GM12892 (cell line): ENCODE data around the gene GLMN.

Experiments used
- POLR2A ChIP-seq: IDR thresholded peaks from 2 replicates; pipeline ENCODE4 v1.6.1; 2011; ENCODE audit warnings: low read depth, low read length, control low read depth
- POLR2AphosphoS5 ChIP-seq: IDR thresholded peaks from 2 replicates; pipeline ENCODE4 v1.6.1; 2011; ENCODE audit warnings: low read depth, low read length, control low read depth

GRCh38 chr1:92326681-92327080, 27.9 kb upstream of the GLMN start:
- no peak for TF ChIP-seq POLR2A
- TF ChIP-seq POLR2AphosphoS5 = no peak
